ENCODE results near the gene EPHA3. TPM values are rescaled to one million over a fixed set of nuclear protein-coding genes. Genes with fewer than 3 reads are reported as not detected.

Gene EPHA3
- total and polyA plus RNA-seq, 2 donors (not counting 3 experiments of a cell fraction or from before 2014, with no cell fraction given): not detected

- no peak overlapping the region for H3K4me2 ChIP-seq (ENCODE audit: insufficient read depth, low read length)
- H3K79me2 ChIP-seq (ENCODE audit: control insufficient read depth, insufficient read depth, low read length): no peaks in the 10 kb centered on the region
- dilution Hi-C loops (cut with MboI; ENCODE audit: extremely low pct_ligation_motif_present, low sequenced_read_pairs): no loop called here
- H3K27me3 ChIP-seq (ENCODE audit: control insufficient read depth in 2 of 2, insufficient read depth in 2 of 2, low read length in 2 of 2): no peaks in the 10 kb centered on the region
- ChIA-PET CTCF (no interaction called here), POLR2A (no interaction called here)
- no peaks in the 10 kb centered on the region for H4K20me1 ChIP-seq (replicated peaks; ENCODE audit: control insufficient read depth, extremely low read depth, insufficient read depth, low read length)
- no peak overlapping the region for H3K27ac ChIP-seq (ENCODE audit: insufficient read depth, low read depth, low read length)
- no TSS peak for BruUV-seq (replicated peaks)
- TF ChIP-seq, protein P1, sequence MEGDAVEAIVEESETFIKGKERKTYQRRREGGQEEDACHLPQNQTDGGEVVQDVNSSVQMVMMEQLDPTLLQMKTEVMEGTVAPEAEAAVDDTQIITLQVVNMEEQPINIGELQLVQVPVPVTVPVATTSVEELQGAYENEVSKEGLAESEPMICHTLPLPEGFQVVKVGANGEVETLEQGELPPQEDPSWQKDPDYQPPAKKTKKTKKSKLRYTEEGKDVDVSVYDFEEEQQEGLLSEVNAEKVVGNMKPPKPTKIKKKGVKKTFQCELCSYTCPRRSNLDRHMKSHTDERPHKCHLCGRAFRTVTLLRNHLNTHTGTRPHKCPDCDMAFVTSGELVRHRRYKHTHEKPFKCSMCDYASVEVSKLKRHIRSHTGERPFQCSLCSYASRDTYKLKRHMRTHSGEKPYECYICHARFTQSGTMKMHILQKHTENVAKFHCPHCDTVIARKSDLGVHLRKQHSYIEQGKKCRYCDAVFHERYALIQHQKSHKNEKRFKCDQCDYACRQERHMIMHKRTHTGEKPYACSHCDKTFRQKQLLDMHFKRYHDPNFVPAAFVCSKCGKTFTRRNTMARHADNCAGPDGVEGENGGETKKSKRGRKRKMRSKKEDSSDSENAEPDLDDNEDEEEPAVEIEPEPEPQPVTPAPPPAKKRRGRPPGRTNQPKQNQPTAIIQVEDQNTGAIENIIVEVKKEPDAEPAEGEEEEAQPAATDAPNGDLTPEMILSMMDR (IDR thresholded peaks at IDR 0.05; ENCODE audit: extremely low read depth in 1 of 2, insufficient read depth in 1 of 2, low read depth in 1 of 2, low read length in 2 of 2): no peak
- TF ChIP-seq GATA2 (IDR thresholded peaks at IDR 0.05; ENCODE audit: insufficient read depth, insufficient read length, low read depth, low read length) (no peak), MAX (IDR thresholded peaks at IDR 0.05; ENCODE audit: insufficient read depth, insufficient read length) (no peak), MYC (IDR thresholded peaks at IDR 0.05; ENCODE audit: low read depth, low read length) (no peak), POLR2AphosphoS5 (IDR thresholded peaks at IDR 0.05; ENCODE audit: insufficient read depth, low read depth, low read length) (no peak), FOS (IDR thresholded peaks at IDR 0.05; ENCODE audit: borderline replicate concordance, insufficient read depth, low read length) (no peak), POLR2A (IDR thresholded peaks at IDR 0.05; ENCODE audit: low read depth, low read length) (no peak), JUN (IDR thresholded peaks at IDR 0.05; ENCODE audit: borderline replicate concordance, insufficient read depth, insufficient read length, low read depth) (no peak), EZH2 (IDR thresholded peaks at IDR 0.05; ENCODE audit: borderline replicate concordance, low read depth, low read length, severe bottlenecking) (no peak)
- H3K4me1 ChIP-seq (ENCODE audit: control insufficient read depth, extremely low read depth, insufficient read depth, low read length): no peaks in the 10 kb centered on the region
- no peaks in the 10 kb centered on the region for H3K36me3 ChIP-seq (ENCODE audit: control insufficient read depth in 2 of 2, extremely low read depth in 1 of 2, insufficient read depth in 2 of 2, low read length in 2 of 2)
- no peak overlapping the region for H3K9ac ChIP-seq (replicated peaks; ENCODE audit: extremely low read depth, insufficient read depth, low read length)
- DNase-seq (ENCODE audit: low read depth, low spot score): no peak
- no peak for FAIRE-seq
- no peaks in the 10 kb centered on the region for H3K9me1 ChIP-seq (replicated peaks; ENCODE audit: control insufficient read depth, extremely low read depth, insufficient read depth, low read length)
- no peak overlapping the region for H3K4me3 ChIP-seq (replicated peaks in 1 of 3; ENCODE audit: insufficient read depth in 1 of 3, low read depth in 1 of 3, low read length in 3 of 3)
- H2AFZ ChIP-seq (ENCODE audit: low read depth, low read length): no peak overlapping the region
- intact Hi-C loops (cut with micrococcal nuclease): no loop called here
- H3K9me3 ChIP-seq (replicated peaks; ENCODE audit: control insufficient read depth, insufficient read depth, low read length): peaks cover 2% of the 10 kb centered on the region
These were observed 149.5 kb downstream of the EPHA3 start for GRCh38 chr3:89256882-89257281.
